Glomerular endothelial cell (primary cell): ENCODE results near the gene ADRM1. TPM values are rescaled to one million over a fixed set of nuclear protein-coding genes. Genes with fewer than 3 reads are reported as not detected.

Experiments
- DNase-seq: peaks from one replicate; pipeline ENCODE4 v3.0.0-alpha.2; 2011; ENCODE audit warnings: low read depth, low spot score; ENCODE audit errors: extremely low read depth
- total RNA-seq: library from RNA; depleted of rRNA; stranded (reverse); fragments of >200 nt; gene quantifications from 2 replicates; pipeline ENCODE4 v1.2.3, GENCODE V29; 2015

ADRM1 gene
- total RNA-seq, 1 donor from 2014 or later: 227 TPM

DNA sequence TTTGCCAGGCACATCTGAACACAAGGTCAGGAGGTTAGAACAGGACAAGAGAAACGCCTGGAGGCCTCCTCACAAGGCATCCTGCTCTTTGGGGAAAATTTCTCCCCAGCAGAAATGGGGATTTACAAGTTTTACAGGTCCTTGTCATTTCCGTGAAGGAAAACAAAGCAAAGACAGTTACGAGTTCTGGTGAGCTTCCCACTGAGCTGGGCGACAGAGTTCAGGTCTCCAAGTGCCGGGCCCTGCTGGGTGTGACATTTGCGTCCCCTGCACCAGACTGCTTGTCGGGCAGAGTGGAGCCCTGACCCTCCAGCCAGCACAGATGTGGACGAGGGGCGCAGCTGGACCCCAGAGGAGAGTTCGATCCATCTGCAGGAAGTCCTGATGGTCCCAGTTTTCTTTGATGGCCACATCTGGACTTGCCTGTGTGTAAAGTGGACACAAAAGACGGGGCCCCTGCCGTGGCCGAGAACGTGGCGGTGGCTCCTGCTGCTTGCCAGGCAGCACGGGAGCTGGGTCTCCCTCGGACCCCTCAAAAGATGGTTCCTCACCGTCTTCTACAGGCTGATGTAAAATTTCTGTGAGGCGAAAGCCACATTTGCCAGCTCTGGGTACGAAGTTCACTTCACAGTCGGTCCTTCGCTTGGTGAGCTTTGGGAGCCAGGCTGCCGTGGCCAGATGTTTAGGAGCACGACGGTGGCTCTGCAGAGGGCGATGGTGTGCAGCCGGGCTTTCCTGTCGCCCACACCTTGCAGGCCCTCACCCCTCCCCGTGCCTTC, 5.2 kb upstream of the ADRM1 start:
- no peak for DNase-seq

DNA sequence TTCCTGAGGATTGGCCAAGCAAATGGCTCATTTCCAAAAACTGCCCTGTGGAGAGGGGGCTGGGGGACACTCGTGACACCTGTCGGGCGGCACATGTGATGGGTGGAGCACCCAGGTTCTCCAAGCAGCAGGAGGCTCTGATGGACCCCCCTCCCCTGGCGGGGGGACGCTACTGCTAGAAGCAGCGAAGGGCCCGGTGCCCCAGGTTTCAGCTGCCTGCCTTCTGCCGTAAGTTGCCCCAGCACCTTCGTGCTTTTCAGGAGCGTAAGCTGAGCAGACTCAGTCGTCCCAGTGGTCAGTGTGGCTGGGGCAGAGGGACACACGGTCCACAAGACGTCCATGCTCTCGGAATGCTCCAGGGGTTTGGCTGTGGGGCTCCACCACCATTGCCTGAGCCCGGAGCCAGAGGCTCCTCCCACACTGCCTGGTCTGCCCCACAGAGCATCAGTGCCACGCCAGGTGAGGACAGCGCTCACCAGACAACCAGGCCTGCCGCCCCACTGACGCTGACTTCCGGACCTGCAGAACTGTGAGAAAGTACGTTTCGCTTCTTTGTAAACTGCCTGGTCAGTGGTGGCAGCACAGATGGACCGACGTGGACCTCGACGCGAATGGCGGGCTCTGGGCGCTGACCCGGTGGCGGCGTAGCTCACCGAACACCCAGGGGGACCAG, 4.1 kb upstream of the ADRM1 start:
- DNase-seq: no peak

- DNase-seq: no peak
These were observed 3.0 kb upstream of the ADRM1 start for GRCh38 chr20:62299666-62300236.

GRCh38 chr20:62300319-62300718, 2.5 kb upstream of the ADRM1 start:
- DNase-seq: no peak

DNA sequence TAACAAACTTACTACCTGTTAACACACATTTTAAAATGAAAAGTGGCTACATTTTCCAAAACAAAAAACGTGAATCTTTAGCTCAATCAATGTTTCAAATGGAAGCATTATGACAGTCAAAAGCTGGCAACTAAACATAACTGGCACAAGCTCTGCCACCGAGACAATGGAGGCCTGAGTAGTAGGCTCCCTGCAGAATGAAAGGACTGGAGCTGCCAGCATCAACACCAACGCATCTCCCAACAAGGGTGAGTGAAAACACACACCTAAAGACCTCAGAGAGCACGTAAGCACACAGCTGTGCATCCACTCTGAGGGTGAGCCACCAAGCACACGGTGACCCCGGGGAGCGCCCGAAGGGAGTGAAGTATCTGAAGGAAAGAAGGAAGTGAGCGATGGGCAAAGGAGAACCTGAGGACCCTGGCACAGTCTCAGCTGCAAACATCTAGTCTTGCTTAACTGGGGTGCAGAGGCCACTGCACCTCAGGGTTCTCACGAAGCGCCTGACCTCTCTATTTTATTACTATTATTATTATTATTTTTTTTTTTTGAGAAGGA, 1.6 kb upstream of the ADRM1 start:
- no peak for DNase-seq

- peak; percentile 65 for DNase-seq
These were observed 940 bp upstream of the ADRM1 start for GRCh38 chr20:62301773-62302340.

GRCh38 chr20:62303062-62303339, 204 bp downstream of the ADRM1 start:
- DNase-seq: no peak

GRCh38 chr20:62303340-62304226, 786 bp downstream of the ADRM1 start:
- no peak for DNase-seq

DNA sequence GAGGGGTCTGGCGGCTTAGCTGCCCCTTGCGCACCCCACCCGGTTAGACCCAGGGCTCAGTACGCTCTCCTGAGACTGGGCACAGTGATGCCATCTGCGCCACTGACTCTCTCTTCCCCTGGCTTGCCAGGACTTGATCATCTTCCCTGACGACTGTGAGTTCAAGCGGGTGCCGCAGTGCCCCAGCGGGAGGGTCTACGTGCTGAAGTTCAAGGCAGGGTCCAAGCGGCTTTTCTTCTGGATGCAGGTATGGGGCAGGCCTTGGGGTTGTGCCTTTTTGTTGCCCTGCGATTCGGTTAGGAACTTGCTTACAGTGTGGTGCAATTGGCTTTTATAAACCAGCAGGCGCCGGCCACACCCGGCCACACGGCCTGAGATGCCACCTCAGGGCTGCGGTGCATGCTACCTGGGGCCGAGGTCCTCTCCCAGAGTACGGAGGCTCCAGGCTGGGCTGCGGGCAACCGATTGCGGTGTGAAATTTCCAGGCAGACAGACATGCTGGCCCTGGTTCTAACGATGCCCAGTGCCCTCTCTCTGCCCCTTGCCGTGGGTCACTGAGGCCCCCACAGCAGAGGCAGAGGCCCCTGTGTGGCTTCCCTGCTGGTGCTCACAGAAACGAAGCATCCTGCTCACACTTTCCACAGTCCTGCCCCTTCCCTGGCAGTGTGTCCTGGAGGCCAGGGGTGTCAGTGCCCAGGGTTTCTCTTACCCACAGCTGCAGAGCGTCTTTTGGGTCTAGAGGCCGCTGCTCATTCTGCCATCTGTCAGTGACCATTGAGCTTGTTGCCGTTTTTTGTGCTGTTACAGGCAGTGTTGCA, 1.7 kb downstream of the ADRM1 start:
- no peak for DNase-seq

DNA sequence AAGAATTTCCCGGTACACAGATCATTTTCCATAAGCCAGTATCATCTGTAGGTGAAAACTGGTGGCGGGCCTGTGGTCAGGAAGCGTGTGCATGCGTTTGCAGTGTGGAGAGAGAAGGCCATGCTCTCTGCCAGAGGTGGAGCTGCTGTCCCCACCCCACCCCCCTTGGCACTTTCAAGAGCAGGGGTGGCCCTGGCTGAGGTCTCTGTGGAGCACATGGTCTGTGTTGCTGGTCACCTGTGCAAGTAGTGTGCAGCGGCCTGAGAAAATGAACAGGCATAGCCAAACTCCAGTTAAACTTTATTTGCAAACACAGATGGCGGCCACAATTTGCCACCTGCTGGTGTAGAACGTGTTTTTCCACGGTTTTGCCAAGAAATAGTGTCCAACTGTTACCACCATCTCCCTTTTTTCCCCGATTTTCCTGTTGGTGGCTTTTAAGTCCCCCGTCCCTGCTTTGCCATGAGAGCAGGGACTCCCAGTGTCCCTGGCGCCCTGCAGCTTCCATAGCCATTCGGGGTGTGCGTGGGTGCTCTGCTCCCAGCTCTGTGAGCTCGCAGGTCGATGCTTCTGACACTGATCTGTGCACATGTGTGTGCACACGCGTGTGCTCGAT, 2.5 kb downstream of the ADRM1 start:
- no peak for DNase-seq

DNA sequence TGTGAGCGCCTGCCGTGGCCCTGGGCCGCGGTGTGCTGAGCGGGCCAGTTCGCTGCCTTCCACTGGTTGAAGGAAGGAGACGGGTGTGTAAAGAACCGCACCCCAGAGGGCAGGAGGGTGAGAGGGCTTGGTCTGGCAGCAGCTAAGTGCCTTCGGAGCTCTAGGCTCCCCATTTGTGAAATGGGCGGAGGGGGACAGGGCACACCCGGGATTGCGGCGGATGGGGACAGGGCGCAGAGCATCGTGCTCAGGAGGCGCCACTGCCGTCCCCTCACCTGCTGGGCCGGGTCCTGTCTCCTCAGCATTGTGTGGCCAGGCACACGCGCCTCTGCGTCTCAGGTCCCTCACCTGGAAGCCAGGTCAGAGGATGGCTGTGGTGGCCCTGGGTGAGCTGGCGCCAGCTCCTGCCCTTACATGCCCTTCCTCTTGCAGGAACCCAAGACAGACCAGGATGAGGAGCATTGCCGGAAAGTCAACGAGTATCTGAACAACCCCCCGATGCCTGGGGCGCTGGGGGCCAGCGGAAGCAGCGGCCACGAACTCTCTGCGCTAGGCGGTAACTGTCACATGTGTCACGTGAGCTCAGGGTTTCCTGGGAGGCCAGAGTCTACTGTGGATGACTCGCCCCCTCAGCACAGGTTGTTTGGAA, 3.1 kb downstream of the ADRM1 start:
- DNase-seq: no peak

- DNase-seq: no peak
These were observed 3.8 kb downstream of the ADRM1 start for GRCh38 chr20:62306414-62307187.

DNA sequence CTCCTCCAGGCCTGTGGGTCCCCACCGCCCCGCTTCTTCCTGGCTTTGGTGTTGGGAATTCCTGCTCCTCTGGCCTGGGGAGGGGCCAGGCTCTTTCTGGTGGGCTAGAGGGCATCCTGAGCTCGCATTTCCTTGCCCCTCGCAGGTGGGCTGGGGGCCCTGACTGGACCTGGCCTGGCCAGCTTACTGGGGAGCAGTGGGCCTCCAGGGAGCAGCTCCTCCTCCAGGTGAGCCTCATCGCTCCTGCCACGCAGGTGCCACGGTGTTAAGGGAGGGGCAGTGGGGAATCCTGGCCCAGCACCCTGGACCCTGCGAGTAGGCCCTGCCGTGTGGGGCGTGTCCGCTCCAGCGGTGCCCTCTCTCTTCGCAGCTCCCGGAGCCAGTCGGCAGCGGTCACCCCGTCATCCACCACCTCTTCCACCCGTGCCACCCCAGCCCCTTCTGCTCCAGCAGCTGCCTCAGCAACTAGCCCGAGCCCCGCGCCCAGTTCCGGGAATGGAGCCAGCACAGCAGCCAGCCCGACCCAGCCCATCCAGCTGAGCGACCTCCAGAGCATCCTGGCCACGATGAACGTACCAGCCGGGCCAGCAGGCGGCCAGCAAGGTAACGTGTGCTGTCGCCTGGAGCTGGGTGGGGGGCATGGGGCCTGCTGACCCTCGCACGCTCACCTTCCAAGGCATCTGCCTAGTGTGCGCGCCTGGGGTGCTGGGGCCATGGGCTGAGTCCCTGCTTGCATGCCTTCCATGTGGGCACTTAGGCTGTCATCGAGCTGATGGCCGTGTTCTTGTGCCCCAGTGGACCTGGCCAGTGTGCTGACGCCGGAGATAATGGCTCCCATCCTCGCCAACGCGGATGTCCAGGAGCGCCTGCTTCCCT, 4.7 kb downstream of the ADRM1 start:
- no peak for DNase-seq

DNA sequence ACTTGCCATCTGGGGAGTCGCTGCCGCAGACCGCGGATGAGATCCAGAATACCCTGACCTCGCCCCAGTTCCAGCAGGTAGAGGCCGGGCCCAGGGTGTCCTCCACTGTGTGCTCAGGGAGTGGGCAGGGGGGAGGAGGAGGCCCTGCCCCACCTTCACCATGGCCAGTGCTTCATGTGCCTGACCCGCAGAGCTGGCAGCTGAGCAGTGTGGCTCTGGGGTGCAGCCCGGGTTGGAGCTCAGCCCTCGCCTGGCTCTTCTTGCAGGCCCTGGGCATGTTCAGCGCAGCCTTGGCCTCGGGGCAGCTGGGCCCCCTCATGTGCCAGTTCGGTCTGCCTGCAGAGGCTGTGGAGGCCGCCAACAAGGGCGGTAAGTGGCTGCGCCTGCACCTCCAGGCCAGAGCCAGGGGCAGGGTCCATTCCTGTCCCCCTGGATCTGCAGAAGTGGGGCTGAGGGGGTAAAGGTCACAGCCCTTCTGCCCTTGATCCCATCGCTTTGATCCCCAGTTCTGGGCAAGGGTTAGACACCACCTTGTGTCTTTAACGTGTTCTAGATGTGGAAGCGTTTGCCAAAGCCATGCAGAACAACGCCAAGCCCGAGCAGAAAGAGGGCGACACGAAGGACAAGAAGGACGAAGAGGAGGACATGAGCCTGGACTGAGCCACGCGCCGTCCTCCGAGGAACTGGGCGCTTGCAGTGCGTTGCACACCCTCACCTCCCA, 5.5 kb downstream of the ADRM1 start:
- DNase-seq: no peak

- DNase-seq: no peak
These were observed 6.6 kb downstream of the ADRM1 start for GRCh38 chr20:62309198-62309944.
